NCI-H2196 treated with DMSO at 0.1 percent for 48 hours (cell line): ENCODE data around the gene PARVG.
"Not testable (repeated sequence)": the region's sequence is repeated elsewhere in the genome, so short reads cannot be mapped to it uniquely, and the experiment has no call there.

Experiments
- DNase-seq: peaks from one replicate; lab custom pipeline; 2025; ENCODE audit not compliant: unreplicated experiment; lab: John Stamatoyannopoulos, UW

PARVG gene

DNA sequence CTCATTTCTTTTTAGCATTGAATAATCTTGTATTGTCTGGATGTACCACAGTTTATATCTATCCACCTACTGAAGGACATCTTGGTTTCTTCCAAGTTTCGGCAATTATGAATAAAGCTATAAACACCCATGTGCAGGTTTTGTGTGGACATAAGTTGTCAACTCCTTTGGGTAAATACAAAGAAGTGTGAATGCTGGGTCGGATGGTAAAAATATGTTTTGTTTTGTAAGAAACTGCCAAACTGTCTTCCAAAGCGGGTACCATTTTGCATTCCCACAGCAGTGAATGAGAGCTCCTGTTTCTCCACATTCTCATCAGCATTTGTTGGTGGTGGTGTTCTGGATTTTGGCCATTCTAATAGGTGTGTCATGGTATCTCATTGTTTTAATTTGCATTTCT, 60.4 kb downstream of the PARVG start:
- not testable (repeated sequence) for DNase-seq

DNA sequence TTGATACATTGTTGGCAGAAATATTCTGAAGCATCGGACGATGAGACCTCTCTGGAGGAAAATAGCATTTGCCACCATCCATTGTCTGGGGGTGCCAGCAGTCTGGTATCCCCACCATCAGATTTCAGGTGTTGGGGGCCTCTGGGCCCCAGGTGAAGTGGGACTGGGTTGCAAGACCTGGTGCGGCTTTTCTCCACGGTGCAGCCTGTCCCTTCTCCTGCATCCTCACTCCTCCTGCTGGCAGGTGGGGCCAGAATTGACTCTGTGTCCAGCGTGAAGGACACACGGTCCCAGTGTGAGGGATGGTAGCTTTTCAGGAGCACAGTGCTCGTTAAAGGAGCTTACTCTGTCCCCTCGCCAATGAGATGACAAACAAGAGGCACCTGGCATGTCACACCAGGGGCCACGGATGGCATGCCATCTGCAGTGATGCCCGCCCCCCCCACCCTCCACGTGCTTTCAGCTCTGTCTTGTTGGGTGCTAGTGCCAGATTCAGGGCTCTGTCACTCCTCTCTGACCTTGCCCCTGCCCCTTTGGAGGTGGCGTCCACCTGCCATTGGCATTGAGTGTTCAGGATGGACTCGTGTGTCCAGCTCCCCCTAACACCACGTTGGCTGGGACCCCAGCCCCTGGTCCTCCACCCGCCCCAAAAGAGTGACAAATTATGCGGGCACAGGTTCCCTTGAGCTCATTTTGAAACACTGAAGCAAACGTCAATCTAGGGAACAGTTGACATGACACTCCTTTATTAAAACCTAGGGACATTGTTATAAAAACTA, 62.4 kb downstream of the PARVG start:
- no peak for DNase-seq

DNA sequence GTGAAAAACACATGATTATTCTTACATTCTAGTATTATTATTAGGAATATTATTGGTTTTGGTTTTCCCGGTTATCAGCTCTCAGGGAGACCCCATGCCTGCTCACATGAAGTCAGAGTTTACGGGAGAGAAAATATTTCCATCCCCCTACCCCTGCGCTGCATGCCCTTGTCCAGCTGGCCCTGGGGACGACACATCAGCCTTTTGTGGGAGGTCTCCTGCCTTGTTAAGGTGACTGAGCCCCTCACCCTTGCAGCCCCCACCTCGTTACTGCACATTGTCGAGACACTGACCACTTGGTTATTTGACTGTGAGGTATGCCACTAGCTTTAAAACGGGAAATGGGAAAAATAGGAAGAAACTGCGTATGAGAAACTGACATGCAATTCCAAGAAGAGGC, 63.0 kb downstream of the PARVG start:
- no peak for DNase-seq

DNA sequence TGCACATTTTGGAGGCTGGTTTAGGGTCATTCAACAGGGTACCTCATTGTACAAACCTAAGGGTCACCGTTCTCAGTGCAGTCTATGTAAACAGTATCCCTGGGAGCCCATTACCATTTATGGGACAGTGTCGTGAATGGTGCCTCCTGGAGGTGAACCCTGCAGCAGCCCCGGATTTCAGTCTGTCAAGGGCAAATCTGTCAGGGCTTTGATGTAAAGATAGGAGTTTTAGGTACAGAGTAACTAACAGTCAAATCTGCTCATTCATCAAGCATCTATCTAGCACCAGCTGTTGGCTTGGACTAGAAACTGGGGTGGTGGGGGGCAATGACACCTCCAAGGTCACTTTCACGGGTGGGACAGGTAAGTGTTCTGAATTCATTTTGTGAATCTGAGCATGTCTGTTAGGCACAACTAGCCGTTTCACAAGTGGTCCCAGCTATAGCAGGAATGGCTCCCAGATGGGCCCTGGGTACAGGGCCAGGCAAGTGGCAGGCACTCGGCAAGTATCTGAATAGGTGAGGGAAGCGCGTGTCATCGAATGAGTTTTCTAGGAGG, 63.6 kb downstream of the PARVG start:
- DNase-seq: no peak

DNA sequence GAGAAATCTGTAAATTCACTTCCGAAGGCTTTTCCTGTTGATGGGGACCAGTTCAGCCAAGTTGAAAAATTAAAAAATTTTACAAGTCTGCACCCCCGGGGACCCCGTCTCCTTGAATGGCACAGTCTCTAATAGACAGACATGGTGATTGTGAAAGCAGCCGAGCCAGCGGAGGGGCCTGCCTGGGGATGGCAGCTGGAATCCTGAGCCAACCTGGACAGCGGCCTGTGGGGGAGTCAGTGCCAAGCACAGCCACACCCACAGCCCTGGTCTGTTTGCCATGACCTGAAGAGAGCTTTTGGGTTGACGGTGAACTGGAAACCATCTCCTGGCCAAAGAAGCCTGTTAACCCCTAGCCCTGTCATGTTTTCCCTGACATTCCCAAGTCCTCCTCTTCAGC, 64.7 kb downstream of the PARVG start:
- DNase-seq: no peak

- DNase-seq: no peak
Measured at GRCh38 chr22:44245867-44246266, 65.1 kb downstream of the PARVG start.

DNA sequence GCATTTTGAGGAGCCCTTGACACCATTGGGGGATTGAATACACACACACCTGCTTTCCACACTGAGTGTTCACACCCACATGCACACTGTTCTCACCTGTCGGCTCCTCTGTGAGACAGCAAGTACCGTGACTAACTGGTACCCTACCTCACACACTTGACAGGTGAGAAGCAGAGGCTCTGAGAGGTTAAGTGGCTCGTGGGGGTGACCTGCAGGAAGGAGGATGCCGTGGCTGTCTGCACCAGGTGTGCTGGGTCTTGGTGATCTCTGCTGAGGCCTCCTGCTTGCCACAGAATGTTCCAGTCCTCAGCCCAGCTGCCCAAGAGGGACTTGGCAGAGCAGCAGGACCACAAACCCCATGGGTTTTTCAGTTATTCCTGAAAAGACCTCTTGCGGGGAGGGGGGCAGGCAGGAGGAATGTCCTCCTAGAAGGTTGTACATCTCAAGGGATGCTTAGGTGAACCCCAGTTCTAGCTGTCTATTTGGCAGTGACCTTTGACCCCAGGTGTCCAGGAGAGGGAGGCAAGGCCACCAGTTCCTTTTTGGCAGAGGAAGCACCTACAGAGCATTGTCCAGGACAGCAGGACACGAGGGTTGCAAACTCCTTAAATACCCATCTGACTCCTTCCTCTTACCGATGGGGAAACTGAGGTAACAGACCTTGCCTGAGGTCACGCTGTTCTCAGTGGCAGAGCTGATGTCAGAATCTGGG, 66.0 kb downstream of the PARVG start:
- DNase-seq: no peak

GRCh38 chr22:44247346-44247745, 66.6 kb downstream of the PARVG start:
- DNase-seq: no peak

DNA sequence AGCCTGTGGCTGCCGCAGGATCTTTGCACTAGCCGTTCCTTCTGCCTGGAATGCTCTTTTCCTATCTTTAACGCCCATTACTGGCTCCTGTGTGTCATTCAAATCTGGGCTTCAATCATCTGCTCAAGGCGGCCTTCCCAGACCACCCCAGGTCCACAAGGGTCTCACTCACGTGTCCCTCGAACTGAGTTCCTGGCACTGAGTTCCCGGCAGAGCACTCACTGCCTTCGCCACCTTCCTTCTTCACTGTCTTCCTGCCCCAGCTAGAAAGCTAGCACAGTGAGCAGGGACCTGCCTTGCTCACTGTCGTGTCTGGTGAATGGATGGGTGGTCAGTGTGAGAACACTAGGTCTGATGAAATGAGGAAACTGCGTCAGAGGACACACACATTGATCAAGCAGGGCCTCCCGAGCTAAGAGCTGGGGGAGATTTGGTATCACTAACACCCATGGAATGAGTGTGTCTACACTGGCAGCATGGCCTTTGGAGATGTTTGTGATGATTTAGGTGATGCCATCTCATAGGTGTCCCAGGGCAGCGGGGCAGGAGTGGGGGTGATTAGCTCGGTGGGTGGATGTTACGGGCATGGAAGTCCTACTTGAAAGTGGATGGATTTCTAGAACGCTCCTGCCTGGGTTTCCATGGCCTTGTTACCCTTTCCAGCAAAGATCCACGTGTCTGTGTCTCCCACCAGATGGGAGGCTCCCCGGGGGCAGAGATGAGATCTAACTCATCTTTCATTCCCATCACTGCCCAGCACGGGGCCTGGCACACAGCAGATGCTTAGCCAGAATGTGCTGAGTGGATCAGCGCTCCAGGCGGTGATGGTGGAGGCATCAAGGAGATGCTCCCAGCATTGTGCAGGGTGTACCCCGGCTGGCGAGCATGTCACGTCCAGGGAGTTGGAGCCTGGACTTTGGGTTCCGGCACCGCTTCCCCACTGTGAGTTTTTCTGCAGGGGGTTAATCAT, 67.5 kb downstream of the PARVG start:
- no peak for DNase-seq

GRCh38 chr22:44248926-44249325, 68.2 kb downstream of the PARVG start:
- no peak for DNase-seq

GRCh38 chr22:44249376-44250147, 68.8 kb downstream of the PARVG start:
- DNase-seq: no peak

DNA sequence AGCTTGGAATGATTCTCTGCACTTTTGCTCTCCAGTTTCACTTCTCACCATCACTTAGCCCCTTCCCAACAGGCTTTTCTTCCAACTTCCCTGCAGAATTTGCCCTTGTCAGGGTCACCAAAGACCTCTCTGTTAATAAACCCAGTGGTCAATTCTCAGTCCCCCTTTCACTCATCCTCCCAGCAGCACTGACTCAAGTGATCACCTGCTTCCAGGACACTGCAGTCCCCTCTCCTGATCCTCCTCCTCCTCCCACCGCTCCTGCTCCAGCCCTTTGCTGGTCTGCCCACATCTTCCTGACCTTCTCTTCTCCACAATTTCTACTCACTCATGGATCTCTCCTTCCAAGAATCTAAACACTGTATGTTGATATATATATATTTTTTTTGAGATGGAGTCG, 74.1 kb downstream of the PARVG start:
- no peak for DNase-seq

GRCh38 chr22:44256085-44256484, 75.4 kb downstream of the PARVG start:
- DNase-seq: no peak

DNA sequence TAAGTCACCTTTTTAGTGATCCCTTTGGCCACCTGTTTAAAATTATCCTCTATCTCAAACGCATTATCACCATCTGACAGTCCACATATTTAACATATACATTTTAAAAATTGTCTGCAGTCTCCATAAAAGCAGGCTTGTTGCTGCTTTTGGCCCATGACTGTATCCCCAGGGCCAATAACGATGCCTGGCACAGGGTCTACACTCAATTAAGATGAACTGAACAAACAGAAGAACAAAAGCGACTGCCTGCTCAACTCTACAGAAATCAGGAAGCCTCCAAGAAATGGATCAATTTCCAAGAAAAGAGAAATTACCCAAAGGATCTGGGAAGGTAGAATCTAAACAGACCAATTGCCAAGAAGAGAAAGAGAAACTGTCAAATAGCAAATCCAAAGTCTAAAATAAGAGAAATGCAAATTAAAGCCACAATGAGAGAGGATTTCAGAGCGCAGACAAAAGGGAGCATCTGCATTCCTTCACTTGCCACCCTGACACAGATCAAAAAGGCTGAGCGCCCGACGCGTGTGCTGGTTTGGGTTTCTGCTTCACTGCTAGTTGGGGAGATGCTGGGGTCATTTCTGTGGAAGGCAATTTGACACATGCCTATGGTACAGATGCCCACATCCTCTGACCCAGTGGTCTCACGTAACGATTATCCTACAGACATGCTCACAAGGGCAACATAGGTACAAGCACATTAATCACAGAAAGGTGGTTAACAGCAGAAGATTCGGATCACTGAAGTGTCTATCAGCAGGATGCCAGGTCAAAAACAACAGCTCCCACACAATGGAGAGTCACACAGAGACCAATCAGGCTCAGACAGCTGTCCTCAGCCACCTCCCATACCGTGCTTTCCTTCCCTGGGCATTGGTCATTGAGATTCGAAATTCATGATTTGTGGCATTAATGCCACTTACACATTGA, 76.1 kb downstream of the PARVG start:
- no peak for DNase-seq
